Neural cell (in vitro differentiated cells): ENCODE data around the gene ALDH2.

ENCODE experiments used
- CTCF ChIP-seq: fragments of 450-650 bp; IDR thresholded peaks from 2 replicates; pipeline ENCODE4 v1.5.1; 2014; ENCODE audit warnings: antibody characterized with exemption, mild to moderate bottlenecking, moderate library complexity; ENCODE audit not compliant: poor library complexity, severe bottlenecking
- EP300 ChIP-seq: fragments of 450-650 bp; conservative IDR thresholded peaks from 2 replicates; pipeline ENCODE4 v1.6.1; 2014; ENCODE audit warnings: antibody characterized with exemption, mild to moderate bottlenecking, moderate library complexity; ENCODE audit not compliant: poor library complexity, severe bottlenecking
- EZH2 ChIP-seq: fragments of 200-600, 300-800 bp; shearing (Covaris generic), sonication (generic); IDR thresholded peaks from 2 replicates; pipeline ENCODE4 v1.6.1; 2014; ENCODE audit warnings: antibody characterized with exemption, low read length, borderline replicate concordance, mild to moderate bottlenecking; ENCODE audit not compliant: insufficient read depth, poor library complexity, severe bottlenecking
- POLR2AphosphoS5 ChIP-seq: IDR thresholded peaks from 2 replicates; pipeline ENCODE4 v1.6.1; 2012
- RAD21 ChIP-seq: fragments of 450-650 bp; conservative IDR thresholded peaks from 2 replicates; pipeline ENCODE4 v1.6.1; 2014; ENCODE audit warnings: antibody characterized with exemption, mild to moderate bottlenecking, moderate library complexity
- REST ChIP-seq: IDR thresholded peaks from 2 replicates; pipeline ENCODE4 v1.6.1; 2012; ENCODE audit warnings: borderline replicate concordance
- SMC3 ChIP-seq: fragments of 450-650 bp; conservative IDR thresholded peaks from 2 replicates; pipeline ENCODE4 v1.6.1; 2014; ENCODE audit warnings: antibody characterized with exemption, mild to moderate bottlenecking, moderate library complexity; ENCODE audit not compliant: poor library complexity
- TAF1 ChIP-seq: IDR thresholded peaks from 2 replicates; pipeline ENCODE4 v1.6.1; 2012; ENCODE audit warnings: low read depth

GRCh38 chr12:111780166-111780565, 13.4 kb downstream of the ALDH2 start:
- TF ChIP-seq CTCF (no peak), TAF1 (no peak), EP300 (no peak), REST (no peak), RAD21 (no peak), EZH2 (no peak), SMC3 (no peak), POLR2AphosphoS5 (no peak)
